HEK293 (cell line): ENCODE results near the gene DDX47.

Experiments used
- BCL11A ChIP-seq: fragments of 450-650 bp; formaldehyde crosslinking; IDR thresholded peaks from 2 replicates; pipeline ENCODE4 v1.5.1; 2016; ENCODE audit warnings: low read depth, missing biosample characterization, missing genetic modification characterization
- IKZF3 ChIP-seq: fragments of 450-650 bp; IDR thresholded peaks from 2 replicates; pipeline ENCODE4 v1.5.0; 2018; ENCODE audit warnings: missing biosample characterization, mild to moderate bottlenecking, missing genetic modification characterization, moderate library complexity
- OVOL3 ChIP-seq: fragments of 450-650 bp; formaldehyde crosslinking; IDR thresholded peaks from 2 replicates; pipeline ENCODE4 v1.5.1; 2016; ENCODE audit warnings: missing biosample characterization, missing genetic modification characterization
- REPIN1 ChIP-seq: fragments of 450-650 bp; formaldehyde crosslinking; IDR thresholded peaks from 2 replicates; pipeline ENCODE4 v1.5.1; 2017; ENCODE audit warnings: missing biosample characterization, missing genetic modification characterization, low read depth
- ZBTB11 ChIP-seq: fragments of 450-650 bp; formaldehyde crosslinking; conservative IDR thresholded peaks from 2 replicates; pipeline ENCODE4 v1.5.1; 2016; ENCODE audit warnings: low read depth, missing biosample characterization, missing genetic modification characterization
- ZIC2 ChIP-seq: fragments of 450-650 bp; formaldehyde crosslinking; IDR thresholded peaks from 2 replicates; pipeline ENCODE4 v1.5.1; 2016; ENCODE audit warnings: missing biosample characterization, missing genetic modification characterization
- ZNF138 ChIP-seq: fragments of 450-650 bp; formaldehyde crosslinking; IDR thresholded peaks from 2 replicates; pipeline ENCODE4 v1.5.1; 2016; ENCODE audit warnings: missing biosample characterization, missing genetic modification characterization, borderline replicate concordance
- ZNF202 ChIP-seq: fragments of 450-650 bp; formaldehyde crosslinking; IDR thresholded peaks from 2 replicates; pipeline ENCODE4 v1.5.1; 2016; ENCODE audit warnings: missing biosample characterization, missing genetic modification characterization, borderline replicate concordance
- ZNF24 ChIP-seq: fragments of 450-650 bp; formaldehyde crosslinking; IDR thresholded peaks from 2 replicates; pipeline ENCODE4 v1.5.1; 2016; ENCODE audit warnings: missing biosample characterization, missing genetic modification characterization
- ZNF335 ChIP-seq: fragments of 450-650 bp; formaldehyde crosslinking; conservative IDR thresholded peaks from 2 replicates; pipeline ENCODE4 v1.5.1; 2016; ENCODE audit warnings: missing biosample characterization, missing genetic modification characterization
- ZNF341 ChIP-seq: fragments of 450-650 bp; formaldehyde crosslinking; IDR thresholded peaks from 2 replicates; pipeline ENCODE4; 2016; ENCODE audit warnings: low read depth, missing biosample characterization, missing genetic modification characterization
- ZNF510 ChIP-seq: fragments of 450-650 bp; formaldehyde crosslinking; IDR thresholded peaks from 2 replicates; pipeline ENCODE4 v1.5.1; 2018; ENCODE audit warnings: mild to moderate bottlenecking, missing genetic modification characterization, missing biosample characterization; ENCODE audit not compliant: insufficient replicate concordance
- ZNF521 ChIP-seq: fragments of 450-650 bp; formaldehyde crosslinking; IDR thresholded peaks from 2 replicates; pipeline ENCODE4 v1.5.1; 2017; ENCODE audit warnings: missing biosample characterization, mild to moderate bottlenecking, missing genetic modification characterization
- ZNF560 ChIP-seq: fragments of 450-650 bp; formaldehyde crosslinking; IDR thresholded peaks from 2 replicates; pipeline ENCODE4 v1.5.1; 2017; ENCODE audit warnings: missing biosample characterization, missing genetic modification characterization, borderline replicate concordance
- ZNF561 ChIP-seq: fragments of 450-650 bp; IDR thresholded peaks from 2 replicates; pipeline ENCODE4 v1.5.1; 2018; ENCODE audit warnings: missing biosample characterization, missing genetic modification characterization, borderline replicate concordance
- ZNF571 ChIP-seq: fragments of 450-650 bp; formaldehyde crosslinking; IDR thresholded peaks from 2 replicates; pipeline ENCODE4 v1.5.0; 2017; ENCODE audit warnings: missing biosample characterization, missing genetic modification characterization
- ZNF626 ChIP-seq: fragments of 450-650 bp; sonication (Bioruptor Pico); formaldehyde crosslinking; IDR thresholded peaks from 2 replicates; pipeline ENCODE4 v1.5.1; 2018; ENCODE audit warnings: missing biosample characterization, missing genetic modification characterization, inconsistent platforms
- ZNF629 ChIP-seq: fragments of 450-650 bp; formaldehyde crosslinking; IDR thresholded peaks from 2 replicates; pipeline ENCODE4 v1.5.1; 2017; ENCODE audit warnings: missing biosample characterization, missing genetic modification characterization
- ZNF670 ChIP-seq: fragments of 450-650 bp; formaldehyde crosslinking; IDR thresholded peaks from 2 replicates; pipeline ENCODE4 v1.5.1; 2016; ENCODE audit warnings: missing biosample characterization, missing genetic modification characterization, low read depth
- ZNF677 ChIP-seq: fragments of 450-650 bp; IDR thresholded peaks from 2 replicates; pipeline ENCODE4 v1.5.0; 2018; ENCODE audit warnings: missing biosample characterization, mild to moderate bottlenecking, missing genetic modification characterization, moderate library complexity
- ZNF791 ChIP-seq: fragments of 450-650 bp; formaldehyde crosslinking; IDR thresholded peaks from 2 replicates; pipeline ENCODE4 v1.5.1; 2016; ENCODE audit warnings: missing biosample characterization, missing genetic modification characterization
- ZNF837 ChIP-seq: fragments of 450-650 bp; formaldehyde crosslinking; IDR thresholded peaks from 2 replicates; pipeline ENCODE4 v1.5.1; 2016; ENCODE audit warnings: missing biosample characterization, missing genetic modification characterization
- TF ChIP-seq, protein P1 (sequence below): fragments of 450-650 bp; IDR thresholded peaks from 2 replicates; pipeline ENCODE4 v1.5.1; 2018; ENCODE audit warnings: missing biosample characterization, mild to moderate bottlenecking, missing genetic modification characterization
- TF ChIP-seq, protein P2 (sequence below): IDR thresholded peaks from 2 replicates; pipeline ENCODE4 v1.6.1; 2011; ENCODE audit warnings: mild to moderate bottlenecking, low read depth, low read length, borderline replicate concordance

The DDX47 gene

GRCh38 chr12:12784911-12785814 lies 28.0 kb upstream of the DDX47 start, which contains the start of gene APOLD1 (continued):
- TF ChIP-seq, protein P1, sequence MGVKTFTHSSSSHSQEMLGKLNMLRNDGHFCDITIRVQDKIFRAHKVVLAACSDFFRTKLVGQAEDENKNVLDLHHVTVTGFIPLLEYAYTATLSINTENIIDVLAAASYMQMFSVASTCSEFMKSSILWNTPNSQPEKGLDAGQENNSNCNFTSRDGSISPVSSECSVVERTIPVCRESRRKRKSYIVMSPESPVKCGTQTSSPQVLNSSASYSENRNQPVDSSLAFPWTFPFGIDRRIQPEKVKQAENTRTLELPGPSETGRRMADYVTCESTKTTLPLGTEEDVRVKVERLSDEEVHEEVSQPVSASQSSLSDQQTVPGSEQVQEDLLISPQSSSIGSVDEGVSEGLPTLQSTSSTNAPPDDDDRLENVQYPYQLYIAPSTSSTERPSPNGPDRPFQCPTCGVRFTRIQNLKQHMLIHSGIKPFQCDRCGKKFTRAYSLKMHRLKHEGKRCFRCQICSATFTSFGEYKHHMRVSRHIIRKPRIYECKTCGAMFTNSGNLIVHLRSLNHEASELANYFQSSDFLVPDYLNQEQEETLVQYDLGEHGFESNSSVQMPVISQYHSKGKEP = peak; percentile 91
- TF ChIP-seq ZNF561 (tag by site-specific recombination) (0 out of 2 replicates have a peak, but pooled peaks have one; percentile 38), ZBTB11 (tag by site-specific recombination) (no peak), ZNF670 (tag by site-specific recombination) (no peak), ZNF677 (tag by site-specific recombination) (no peak), ZNF837 (tag by site-specific recombination) (no peak), ZNF510 (tag by site-specific recombination) (no peak), ZNF202 (no peak), ZNF335 (tag by site-specific recombination) (peak; percentile 32; the same call in 1 of the 2 replicates), REPIN1 (tag by site-specific recombination) (no peak), ZNF138 (no peak), ZNF24 (tag by site-specific recombination) (0 out of 2 replicates have a peak, but pooled peaks have one; percentile 38), IKZF3 (tag by site-specific recombination) (peak; percentile 8), ZNF521 (tag by site-specific recombination) (no peak), BCL11A (tag by site-specific recombination) (no peak), ZIC2 (tag by site-specific recombination) (peak; percentile 91), ZNF626 (tag by site-specific recombination) (no peak), ZNF560 (tag by site-specific recombination) (no peak), ZNF791 (no peak), ZNF341 (tag by site-specific recombination) (peak; percentile 79), ZNF571 (tag by site-specific recombination) (no peak), ZNF629 (tag by site-specific recombination) (peak; percentile 86), OVOL3 (tag by site-specific recombination) (no peak)
- TF ChIP-seq, protein P2, sequence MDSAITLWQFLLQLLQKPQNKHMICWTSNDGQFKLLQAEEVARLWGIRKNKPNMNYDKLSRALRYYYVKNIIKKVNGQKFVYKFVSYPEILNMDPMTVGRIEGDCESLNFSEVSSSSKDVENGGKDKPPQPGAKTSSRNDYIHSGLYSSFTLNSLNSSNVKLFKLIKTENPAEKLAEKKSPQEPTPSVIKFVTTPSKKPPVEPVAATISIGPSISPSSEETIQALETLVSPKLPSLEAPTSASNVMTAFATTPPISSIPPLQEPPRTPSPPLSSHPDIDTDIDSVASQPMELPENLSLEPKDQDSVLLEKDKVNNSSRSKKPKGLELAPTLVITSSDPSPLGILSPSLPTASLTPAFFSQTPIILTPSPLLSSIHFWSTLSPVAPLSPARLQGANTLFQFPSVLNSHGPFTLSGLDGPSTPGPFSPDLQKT = no peak
